AG09309 (cell line): Measurements from ENCODE around the gene BEST2.
A peak's percentile ranks its signal among the peaks of the same experiment; 100 is the strongest.

ENCODE experiments used
- DNase-seq: peaks from one replicate; pipeline ENCODE4 v3.0.0-alpha.2; 2010; ENCODE audit warnings: low read depth
- H3K4me3 ChIP-seq: 2 replicates; pipeline ENCODE4 v1.5.1; 2011; ENCODE audit warnings: mild to moderate bottlenecking, low read depth, low read length, moderate library complexity; ENCODE audit not compliant: control insufficient read depth
- TF ChIP-seq, protein P1 (sequence below): IDR thresholded peaks from 2 replicates; pipeline ENCODE4 v1.5.1; 2011; ENCODE audit warnings: mild to moderate bottlenecking, low read depth, low read length, inconsistent platforms; ENCODE audit not compliant: insufficient read depth, control insufficient read depth; ENCODE audit errors: missing control alignments

The BEST2 gene

GRCh38 chr19:12777217-12778016, 25.8 kb downstream of the BEST2 start:
- H3K4me3 ChIP-seq = peak overlapping the region; percentile 72
- TF ChIP-seq, protein P1, sequence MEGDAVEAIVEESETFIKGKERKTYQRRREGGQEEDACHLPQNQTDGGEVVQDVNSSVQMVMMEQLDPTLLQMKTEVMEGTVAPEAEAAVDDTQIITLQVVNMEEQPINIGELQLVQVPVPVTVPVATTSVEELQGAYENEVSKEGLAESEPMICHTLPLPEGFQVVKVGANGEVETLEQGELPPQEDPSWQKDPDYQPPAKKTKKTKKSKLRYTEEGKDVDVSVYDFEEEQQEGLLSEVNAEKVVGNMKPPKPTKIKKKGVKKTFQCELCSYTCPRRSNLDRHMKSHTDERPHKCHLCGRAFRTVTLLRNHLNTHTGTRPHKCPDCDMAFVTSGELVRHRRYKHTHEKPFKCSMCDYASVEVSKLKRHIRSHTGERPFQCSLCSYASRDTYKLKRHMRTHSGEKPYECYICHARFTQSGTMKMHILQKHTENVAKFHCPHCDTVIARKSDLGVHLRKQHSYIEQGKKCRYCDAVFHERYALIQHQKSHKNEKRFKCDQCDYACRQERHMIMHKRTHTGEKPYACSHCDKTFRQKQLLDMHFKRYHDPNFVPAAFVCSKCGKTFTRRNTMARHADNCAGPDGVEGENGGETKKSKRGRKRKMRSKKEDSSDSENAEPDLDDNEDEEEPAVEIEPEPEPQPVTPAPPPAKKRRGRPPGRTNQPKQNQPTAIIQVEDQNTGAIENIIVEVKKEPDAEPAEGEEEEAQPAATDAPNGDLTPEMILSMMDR = peak; percentile 97
- DNase-seq = no peak

DNA sequence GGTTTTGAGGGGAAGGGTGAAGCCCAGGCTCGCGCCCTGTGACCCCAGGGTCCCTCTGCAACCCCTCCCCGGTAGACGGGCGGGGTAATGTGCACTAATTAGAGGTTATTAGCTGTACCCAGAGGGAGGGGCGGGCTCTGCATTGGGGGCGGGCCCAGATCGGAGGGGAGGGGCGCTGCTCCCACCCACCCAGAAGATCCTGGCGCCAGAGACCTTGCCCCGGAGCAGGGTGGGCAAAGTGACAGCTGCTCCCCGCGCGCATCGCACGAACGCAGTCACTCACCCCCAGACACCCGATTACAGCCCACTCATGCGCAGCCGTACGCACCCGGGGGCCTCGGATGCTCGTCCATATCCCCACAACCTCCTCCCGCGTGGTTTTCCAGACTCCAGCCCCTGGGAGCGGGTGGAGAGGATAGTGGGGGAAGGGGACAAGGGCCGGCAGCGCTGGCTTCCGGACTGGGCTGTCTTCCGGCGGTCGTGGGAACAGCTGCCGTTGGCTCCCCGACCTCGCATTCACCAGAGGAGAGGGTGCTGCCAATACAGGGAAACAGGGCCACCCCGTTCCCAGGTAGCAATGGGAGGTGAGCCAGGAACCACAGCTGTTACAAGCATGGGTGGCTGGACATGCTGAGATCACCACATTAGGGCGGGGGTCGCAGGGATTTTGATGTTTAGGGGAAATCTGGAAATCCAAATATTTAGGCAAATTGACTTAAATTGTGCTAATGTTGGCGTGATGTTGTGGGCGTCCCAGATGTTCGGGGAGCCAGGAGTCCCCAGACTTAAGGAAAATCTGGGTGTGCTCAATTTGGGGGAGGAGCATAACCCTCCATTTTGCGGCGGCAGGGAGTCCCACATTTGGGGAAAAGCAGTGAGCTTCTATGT, 26.7 kb downstream of the BEST2 start:
- no peak for DNase-seq
- H3K4me3 ChIP-seq = peak overlapping the region; percentile 72
- TF ChIP-seq, protein P1 = no peak

DNA sequence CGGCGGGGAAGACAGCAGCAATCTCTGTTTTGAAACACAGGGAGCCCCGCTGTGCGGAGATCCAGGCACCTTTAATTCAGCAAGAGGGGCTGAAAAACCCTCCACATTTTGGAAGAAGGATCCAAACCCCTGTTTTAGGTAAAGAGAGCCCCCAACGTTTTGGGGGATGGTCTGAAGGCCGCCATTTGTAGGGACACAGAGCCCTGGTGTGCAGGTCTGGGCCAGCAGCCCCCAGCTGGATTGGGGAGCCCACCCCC, 27.2 kb downstream of the BEST2 start:
- TF ChIP-seq, protein P1 = no peak
- DNase-seq = no peak
- H3K4me3 ChIP-seq = peak overlapping the region; percentile 72

DNA sequence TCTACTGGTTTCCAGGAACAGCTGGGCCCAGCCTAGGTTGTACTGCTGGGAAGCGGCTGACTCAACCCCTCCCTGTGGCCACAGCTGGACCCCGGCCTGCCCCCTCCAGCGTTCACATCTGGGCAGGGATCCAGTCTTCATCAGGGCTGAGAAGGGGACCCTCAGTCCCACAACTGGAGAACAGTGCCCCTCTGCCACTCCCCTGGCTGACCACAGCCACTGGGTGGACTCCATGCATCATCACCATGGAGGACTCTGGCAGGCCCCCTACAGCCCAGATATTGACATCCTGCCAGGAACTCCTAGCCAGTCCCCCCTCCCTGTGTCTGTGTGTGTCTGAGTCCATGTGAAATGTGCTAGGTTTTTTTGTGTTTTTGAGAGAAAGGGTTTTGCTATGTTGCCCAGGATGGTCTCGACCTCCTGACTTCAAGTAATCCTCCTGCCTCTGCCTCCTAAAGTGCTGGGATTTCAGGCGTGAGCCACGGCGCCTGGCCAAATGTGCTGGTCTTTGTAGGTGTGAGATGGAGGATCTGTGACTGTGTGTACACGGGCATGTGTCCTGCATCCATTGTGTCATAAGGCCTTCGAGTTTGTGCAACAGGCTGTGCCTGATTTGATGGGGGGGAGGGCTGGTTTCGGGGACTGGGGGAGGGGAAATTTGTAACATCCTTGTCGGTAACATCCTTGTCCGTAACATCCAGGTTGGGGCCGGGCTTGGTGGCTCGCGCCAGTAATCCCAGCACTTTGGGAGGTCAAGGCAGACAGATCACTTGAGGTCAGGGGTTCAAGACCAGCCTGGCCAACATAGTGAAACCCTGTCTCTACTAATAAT, 27.8 kb downstream of the BEST2 start:
- no peak for DNase-seq
- TF ChIP-seq, protein P1 = no peak
- peak overlapping the region; percentile 72 for H3K4me3 ChIP-seq

- peak overlapping the region; percentile 44 for H3K4me3 ChIP-seq
- DNase-seq = no peak
- TF ChIP-seq, protein P1 = no peak
Measured at GRCh38 chr19:12782174-12782423, 30.5 kb downstream of the BEST2 start.

DNA sequence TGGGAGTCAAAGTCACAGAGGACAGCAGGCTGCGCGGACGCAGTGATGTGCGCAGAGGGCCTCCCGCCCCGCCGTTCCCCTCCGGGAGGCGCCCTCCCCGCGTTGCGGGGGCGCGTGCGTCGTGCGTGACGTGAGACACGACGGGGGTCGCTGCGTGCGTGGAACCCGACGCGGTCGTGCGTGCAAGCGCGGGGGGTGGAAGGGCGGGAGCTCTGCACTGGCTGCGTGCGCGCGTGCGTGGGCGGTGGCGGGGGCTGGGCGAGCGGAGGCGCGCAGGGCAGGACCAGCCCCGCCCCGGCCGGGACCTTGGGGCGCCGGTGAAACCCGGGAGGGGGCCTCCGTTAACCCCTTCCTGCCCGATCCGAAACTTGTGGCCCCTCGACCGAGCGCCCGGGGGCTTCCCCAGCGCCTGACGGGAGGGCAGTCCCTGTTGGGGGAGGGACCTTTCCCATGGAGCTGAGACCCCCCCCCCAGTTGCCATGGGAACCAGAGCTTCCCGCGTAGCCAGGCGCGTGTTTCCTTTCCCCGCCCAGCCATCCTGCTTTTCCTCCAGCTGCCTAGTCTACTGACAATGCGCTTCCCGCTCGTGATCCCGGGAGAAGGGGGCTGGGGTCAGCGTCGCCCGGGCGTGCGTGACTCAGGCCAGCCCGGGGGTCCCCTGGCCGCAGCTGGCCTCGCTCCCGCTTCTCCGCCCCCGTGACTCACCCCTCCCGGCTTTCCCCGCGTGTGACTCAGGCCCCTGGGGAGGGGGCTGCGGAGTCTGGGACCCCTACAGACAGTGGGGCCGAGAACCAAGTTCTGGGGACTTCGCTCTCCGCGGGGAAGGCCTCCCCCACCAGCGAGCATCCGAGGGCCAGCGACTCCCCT, 31.1 kb downstream of the BEST2 start:
- TF ChIP-seq, protein P1 = no peak
- DNase-seq = no peak
- peak overlapping the region; percentile 44 for H3K4me3 ChIP-seq
